NCI-H2029 (cell line): ENCODE measurements around the gene CTNND2.

Source experiments
- DNase-seq: peaks from one replicate; lab custom pipeline; 2025; lab: John Stamatoyannopoulos, UW

Gene CTNND2, protein sequence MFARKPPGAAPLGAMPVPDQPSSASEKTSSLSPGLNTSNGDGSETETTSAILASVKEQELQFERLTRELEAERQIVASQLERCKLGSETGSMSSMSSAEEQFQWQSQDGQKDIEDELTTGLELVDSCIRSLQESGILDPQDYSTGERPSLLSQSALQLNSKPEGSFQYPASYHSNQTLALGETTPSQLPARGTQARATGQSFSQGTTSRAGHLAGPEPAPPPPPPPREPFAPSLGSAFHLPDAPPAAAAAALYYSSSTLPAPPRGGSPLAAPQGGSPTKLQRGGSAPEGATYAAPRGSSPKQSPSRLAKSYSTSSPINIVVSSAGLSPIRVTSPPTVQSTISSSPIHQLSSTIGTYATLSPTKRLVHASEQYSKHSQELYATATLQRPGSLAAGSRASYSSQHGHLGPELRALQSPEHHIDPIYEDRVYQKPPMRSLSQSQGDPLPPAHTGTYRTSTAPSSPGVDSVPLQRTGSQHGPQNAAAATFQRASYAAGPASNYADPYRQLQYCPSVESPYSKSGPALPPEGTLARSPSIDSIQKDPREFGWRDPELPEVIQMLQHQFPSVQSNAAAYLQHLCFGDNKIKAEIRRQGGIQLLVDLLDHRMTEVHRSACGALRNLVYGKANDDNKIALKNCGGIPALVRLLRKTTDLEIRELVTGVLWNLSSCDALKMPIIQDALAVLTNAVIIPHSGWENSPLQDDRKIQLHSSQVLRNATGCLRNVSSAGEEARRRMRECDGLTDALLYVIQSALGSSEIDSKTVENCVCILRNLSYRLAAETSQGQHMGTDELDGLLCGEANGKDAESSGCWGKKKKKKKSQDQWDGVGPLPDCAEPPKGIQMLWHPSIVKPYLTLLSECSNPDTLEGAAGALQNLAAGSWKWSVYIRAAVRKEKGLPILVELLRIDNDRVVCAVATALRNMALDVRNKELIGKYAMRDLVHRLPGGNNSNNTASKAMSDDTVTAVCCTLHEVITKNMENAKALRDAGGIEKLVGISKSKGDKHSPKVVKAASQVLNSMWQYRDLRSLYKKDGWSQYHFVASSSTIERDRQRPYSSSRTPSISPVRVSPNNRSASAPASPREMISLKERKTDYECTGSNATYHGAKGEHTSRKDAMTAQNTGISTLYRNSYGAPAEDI (N-terminal part only)

GRCh38 chr5:11904265-11904906, at the start of gene CTNND2:
TSS of gene CTNND2 (minus strand) at chr5:11904446. CDS start at chr5:11903853, 593 bp downstream.
- DNase-seq: no peak

DNA sequence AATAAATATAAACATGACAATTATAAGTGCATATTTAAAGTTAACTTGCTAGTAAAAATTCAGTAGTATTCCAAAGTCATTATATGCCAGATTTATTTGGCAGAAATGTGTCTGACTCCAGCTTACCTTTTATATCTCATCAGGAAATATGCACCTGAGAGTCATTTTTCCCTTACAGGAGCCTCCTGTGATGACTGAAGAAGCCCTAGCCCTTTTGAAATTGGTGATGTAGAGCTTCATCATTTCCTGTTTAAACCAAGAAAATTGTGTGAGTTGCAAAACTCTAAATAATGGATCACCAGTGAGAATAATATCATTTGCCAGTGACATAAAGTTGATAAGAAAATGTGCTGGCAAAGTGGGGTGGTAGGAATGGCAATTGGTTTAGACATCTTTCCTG, 42.1 kb upstream of the CTNND2 start:
- DNase-seq: no peak

DNA sequence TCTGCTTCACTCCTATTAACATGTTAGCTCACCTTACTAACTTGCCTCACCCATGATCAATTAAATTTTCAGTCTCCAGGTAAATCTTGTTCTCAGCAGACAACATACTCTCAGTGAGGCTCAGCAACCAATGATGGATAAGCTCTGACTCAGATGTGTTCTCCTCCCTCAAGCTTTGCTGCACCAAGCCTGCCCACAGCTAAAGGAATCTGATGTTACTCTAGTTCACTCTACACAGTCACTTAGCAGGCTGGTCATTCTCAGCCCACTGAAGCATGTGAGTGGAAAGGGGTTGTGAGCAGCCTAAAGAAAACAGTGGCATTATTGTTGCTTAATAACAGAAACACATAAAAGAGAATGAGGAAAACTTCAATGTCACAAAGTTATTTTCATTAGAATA, 37.3 kb upstream of the CTNND2 start:
- DNase-seq: no peak

DNA sequence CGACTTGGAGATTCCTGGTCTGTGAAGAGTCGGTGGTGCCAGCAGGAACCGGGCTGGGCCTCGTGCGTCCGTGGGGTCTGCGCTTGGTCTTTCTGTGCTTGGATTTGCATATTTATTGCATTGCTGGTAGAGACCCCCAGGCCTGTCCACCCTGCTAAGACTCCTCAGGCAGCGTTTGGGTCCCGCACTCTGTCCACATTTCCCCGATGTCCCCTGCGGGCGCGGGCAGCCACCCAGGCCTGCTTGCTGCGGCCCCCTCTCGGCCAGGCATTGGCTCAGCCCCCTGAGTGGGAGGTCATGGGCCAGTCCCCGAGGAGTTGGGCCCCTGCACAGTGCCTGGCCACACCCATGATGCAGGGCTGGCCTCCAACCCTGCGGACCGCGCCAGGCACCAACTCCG, 27.4 kb upstream of the CTNND2 start:
- no peak for DNase-seq

- no peak for DNase-seq
Observed at GRCh38 chr5:11928909-11929308, 24.7 kb upstream of the CTNND2 start.

DNA sequence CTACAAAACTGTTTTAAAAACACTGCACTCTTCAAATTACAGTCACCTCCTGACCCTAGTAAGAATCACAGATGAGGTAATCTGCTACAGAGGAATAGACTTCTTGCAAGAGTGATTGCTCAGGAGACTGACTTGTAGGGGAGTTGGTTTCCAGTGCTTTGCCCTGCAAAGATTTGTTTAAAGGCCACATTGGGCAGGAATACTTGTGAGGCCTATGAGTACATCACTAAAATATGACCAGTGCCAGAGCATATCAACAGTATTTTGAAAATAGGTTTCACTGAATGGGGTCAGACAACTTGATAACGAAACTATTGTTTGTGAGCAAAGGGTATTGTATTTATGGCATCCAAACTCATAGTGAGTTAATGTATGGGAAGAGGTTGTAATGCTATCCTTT, 21.5 kb upstream of the CTNND2 start:
- no peak for DNase-seq

DNA sequence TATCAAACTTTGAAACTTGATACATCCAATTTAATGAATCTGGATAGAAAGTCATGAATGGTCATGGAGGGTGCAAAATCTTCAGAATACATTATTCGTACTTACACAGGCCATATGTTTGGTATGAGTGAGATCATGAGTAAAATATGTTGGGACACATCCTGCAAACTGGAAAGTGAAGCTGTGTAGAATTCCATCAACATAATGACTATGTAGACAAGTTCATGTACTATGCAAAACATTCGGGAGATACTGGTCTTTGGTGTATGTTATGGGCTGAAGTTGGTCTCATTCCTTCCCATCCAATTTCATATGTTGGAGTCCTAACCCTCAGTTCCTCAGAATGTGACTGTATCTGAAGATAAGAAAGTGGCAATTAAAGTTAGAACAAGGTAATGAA, 18.1 kb upstream of the CTNND2 start:
- no peak for DNase-seq

GRCh38 chr5:11918463-11919045, 14.3 kb upstream of the CTNND2 start:
- DNase-seq: no peak

DNA sequence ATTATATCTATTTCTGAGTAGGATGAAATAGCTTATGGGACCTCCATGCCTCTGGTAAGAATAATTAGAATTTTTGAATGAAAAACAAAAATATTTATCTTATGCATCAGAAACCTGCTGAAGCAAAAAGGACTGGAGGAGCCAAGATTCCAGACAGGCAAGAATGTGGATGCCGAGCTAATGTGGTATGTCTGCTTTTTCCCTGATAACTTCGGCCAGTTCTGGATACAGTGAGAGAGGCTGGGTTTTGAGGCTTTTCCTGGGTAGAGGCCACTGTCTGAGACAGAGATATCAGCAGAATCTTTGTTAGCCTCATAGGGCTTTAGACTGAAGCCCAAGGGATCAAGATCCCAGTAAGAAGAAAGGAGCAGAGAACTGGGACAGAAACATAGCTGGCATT, 5.2 kb upstream of the CTNND2 start:
- DNase-seq: no peak

- no peak for DNase-seq
Observed at GRCh38 chr5:11906497-11906896, 2.3 kb upstream of the CTNND2 start.

DNA sequence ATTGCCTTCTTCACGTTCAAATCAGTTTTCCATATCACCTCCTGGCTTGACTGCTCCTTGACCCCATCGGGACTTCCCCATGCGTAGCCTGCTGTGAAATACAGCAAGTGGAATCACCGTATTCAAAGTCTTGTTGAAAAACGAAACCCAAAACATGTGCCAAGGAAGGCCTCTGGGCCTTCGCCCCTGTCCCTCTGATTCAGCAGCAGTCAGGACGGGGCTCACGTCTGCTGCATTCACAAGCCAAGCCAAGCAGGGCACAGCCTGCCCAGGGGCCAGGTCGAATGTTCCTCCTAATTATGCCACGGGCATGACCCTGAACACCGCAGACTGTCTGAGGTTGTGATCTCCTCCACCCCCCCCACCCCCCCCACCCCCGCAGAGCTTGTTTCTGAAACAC, 960 bp upstream of the CTNND2 start:
- DNase-seq: no peak

DNA sequence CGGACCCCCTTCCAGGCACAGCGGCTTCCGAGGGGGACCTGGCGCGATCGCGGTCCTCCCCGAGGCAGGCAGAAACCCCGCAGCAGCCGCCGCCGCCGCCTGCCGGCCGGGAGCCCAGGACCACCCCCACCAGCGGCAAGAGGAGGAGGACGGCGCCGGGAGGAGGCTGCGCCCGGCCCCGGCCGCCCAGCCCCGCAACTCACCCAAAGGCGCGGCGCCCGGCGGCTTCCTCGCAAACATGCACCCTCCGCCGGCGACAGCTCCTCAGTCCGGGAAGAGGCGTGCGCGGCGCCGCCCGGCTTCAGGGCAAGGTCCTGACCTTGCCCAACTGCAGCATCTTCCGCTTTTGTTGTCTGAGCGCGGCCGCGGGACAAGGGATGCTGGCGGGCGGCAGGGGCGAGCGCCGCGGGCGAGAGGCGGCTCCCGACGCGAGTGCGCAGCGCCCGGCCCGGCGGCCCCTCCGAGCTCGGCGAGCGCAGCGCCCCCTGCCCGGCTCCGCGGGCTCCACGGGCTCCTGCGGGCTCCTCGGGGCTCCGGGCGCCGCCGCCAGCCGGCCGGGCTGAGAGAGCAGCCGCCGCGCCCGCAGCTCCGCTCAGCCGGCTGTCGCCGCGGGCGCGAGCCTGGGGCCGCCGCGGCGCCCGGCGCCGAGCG, 507 bp downstream of the CTNND2 start:
- no peak for DNase-seq

DNA sequence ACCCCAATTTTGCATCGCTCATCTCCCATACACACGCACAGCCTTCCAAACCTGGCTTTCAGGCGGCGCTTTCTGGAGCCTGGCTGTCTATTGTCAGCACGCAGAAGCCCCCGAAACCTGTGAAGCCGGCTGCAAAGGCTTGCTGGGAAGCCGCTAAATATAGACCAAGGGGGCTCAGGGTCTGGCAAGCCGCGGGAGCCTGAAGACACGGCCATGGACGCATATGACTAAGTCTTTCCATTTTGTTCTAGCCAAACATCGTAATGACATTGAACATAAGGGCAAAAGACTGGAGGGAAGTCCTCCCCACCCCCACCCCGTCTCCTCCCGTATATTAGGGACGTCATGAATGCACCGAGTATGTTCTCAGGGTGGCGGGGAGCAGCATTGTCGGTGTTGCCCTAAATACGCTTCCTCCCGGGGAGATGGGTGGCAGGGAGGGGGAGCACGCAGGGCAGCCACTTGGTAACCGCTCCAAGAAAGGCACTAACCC, 1.1 kb downstream of the CTNND2 start:
- no peak for DNase-seq

- DNase-seq: no peak
Observed at GRCh38 chr5:11902201-11902619, 2.0 kb downstream of the CTNND2 start.

DNA sequence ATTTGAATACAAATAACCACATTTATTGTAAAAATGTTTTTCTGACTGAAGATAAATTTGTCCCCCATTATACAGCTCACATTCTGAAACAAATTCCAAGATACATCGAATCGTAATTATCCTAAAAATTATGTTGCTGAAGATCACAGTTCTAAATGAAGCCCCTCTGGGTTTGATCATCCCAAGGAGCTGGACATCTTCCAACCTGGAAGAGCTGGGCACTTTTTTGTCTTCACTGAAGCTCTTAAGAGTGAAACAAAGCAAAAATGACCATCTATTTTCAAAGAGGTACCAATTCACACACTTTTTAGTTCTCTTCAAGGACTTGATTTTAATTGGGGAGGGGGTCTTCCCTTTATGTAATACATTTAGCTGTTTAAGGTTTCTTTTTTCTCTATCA, 5.5 kb downstream of the CTNND2 start:
- no peak for DNase-seq

DNA sequence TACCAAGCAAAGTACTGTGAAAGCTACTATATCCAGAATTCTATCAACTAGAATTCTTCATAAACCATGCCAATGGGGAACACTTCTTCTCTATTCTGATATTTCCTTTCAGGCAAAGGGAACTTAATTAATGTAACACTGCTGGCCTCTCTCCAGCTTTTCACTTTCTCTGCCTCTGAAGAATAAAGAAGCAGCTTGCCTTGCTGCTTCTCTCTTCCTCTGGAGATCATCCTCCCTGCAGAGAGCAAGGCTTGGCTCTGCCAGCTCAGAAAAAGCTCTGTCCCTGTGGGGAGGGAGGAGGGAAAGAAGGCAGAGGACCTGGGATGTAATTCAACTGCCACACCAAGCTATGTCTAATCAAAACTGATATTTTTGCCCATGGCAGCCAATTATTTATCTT, 6.5 kb downstream of the CTNND2 start:
- DNase-seq: no peak

DNA sequence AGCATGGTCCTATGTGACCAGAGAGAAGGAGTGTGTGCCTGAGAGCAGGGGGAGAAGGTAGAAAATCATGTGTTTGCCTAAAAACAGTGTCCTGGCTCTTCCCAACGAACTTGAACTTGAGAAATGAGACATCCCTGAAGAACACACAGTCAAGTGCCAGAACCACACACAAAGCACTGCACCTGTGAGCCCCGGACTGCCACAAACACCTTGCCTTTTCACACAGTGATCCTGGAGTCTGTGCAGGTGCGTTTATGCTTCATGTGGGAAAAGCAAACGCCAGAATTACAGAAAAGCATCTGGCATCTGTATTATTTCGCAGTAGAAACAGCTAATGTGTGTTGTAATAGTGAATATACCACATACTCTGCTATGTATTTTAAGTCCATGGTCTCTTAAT, 9.3 kb downstream of the CTNND2 start:
- DNase-seq: no peak

- no peak for DNase-seq
Observed at GRCh38 chr5:11892832-11893231, 11.4 kb downstream of the CTNND2 start.

DNA sequence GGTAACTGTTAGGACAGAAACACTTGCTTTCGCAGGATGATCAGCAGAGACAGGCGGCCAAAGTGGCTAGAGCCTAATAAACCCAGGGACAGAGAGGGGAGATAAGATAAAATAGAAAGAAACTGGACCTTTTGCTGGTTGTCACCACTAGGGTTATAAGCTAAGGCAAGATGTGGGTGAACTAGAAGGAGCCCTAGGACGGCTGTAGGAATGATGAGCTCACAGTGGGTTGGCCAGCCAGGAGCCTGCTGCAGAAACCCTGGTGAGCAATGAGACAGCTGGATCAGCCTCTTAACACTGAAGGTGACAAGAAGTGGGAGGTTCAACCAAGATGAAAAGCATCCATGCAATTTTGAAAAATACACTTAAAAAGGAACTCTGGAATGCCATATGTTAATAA, 13.5 kb downstream of the CTNND2 start:
- no peak for DNase-seq

GRCh38 chr5:11888221-11888620, 16.0 kb downstream of the CTNND2 start:
- DNase-seq: no peak

GRCh38 chr5:11878814-11879213, 25.4 kb downstream of the CTNND2 start:
- no peak for DNase-seq
